GM19468 (cell line): ENCODE measurements around the gene ANKRD12.
"Not testable (repeated sequence)": the region's sequence is repeated elsewhere in the genome, so short reads cannot be mapped to it uniquely, and the experiment has no call there.

ENCODE experiments used
- ATAC-seq: cut with Tn5 transposase; IDR thresholded peaks from one replicate; pipeline ENCODE4 v1.9.1; 2021; ENCODE audit warnings: mild to moderate bottlenecking, moderate library complexity, moderate number of reproducible peaks; ENCODE audit not compliant: unreplicated experiment; ENCODE audit errors: extremely low read depth

ANKRD12 gene

DNA sequence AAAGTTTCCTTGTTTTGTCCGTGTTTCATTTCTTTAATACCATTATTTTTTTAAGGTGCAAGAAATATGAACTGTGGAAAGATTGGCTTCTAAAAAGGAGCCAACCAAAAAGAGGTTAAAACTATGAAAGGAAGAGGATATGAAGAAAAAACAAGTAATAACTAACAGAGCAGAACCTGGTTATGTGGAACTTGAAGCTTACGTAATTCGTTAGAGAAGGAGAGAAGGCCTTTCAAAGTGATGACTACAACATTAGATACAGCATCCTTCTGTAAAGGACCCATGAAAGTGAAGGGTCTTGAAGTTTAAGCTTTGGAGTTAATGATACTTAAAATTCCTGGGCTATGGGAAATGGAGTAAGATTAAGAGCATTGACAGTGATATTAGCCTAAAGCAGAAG, 84.5 kb downstream of the ANKRD12 start:
- no peak for ATAC-seq

DNA sequence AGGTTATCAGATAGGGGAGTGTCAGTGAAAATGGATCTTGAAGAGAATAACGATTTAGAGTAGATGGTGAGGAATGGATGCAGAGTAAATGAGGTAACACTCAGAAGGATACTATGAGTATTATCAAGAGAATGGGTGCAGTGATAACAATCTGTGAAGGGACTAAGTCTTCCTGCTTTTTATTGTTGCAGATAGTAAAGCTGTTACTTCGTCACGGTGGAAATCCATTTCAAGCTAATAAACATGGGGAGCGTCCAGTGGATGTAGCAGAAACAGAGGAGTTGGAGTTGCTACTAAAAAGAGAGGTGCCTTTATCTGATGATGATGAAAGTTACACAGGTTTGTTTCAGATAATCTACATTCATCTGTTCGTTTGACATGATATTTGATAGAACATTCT, 85.1 kb downstream of the ANKRD12 start:
- ATAC-seq: no peak

DNA sequence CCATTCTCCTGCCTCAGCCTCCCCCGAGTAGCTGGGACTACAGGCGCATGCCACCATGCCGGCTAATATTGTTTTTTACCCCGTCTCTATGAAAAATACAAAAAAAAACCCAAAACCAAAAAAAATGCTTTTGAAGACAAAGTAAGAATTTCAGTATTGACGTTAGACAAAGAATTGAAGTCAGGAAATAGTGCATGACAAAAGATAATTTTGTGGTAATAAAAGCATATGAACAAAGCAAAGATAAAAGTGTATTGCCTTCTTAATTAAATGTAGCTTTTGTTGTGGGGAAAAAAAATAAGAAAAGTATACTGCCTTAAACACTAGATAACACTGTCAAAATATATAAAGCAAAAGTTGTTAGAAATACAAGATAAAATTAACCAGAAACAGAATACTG, 86.8 kb downstream of the ANKRD12 start:
- ATAC-seq: no peak

DNA sequence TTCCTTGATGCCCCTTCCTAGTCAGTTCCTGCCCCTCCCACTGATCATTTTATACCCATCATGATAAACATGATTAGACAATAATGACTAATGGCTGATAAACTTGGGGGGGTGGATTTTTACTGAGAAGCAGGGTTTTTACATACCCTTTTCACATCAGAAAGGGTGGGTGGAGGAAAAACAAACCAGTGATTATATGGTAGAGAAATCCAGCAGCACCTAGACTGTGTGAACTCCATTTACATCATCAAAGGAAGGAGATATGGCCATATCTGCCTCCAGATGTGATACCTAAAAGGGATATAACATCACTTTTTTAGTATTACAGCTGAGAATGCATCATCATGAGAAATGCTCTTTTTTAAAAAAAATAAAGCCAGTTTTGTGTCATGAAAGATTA, 89.9 kb downstream of the ANKRD12 start:
- ATAC-seq: no peak

DNA sequence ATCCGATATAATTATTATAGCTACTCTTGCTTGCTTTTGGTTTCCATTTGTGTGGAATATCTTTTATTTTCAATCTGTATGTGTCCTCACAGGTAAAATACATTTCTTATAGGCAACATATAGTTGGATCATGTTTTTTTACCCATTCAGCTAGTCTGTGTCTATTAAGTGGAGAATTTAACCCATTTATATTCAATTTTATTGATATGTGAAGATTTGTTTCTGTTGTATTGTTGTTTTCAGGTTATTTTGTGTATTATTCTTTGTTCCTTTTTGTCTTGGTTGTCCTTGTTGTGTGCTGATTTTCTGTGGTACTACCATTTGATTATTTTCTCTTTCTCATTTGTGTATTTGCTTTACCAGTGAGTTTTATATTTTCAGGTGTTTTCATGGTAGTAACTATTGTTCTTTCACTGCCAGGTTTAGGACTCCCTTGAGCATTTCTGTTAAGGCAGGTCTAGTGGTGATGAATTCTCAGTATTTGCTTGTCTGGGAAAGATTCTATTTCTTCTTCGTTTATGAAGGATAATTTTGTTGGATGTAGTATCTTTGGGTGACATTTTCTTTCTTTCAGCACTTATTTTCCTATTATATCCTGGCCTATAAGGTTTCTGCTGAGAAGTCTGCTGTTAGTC, 95.4 kb downstream of the ANKRD12 start:
- ATAC-seq: no peak

DNA sequence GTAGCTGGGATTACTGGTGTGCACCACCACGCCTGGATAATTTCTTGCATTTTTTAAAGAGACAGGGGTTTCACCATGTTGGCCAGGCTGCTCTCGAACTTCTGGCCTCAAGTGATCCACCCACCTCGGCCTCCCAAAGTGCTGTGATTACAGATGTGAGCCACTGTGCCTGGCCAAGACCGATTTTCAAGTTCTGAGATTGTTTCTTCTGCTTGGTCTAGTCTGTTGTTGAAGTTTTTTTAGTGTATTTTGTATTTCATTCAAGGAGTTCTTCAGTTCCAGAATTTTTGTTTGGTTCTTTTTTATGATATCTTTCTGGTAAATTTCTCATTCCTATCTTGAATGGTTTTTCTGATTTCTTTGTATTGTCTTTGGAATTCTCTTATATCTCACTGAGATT, 96.4 kb downstream of the ANKRD12 start:
- no peak for ATAC-seq

DNA sequence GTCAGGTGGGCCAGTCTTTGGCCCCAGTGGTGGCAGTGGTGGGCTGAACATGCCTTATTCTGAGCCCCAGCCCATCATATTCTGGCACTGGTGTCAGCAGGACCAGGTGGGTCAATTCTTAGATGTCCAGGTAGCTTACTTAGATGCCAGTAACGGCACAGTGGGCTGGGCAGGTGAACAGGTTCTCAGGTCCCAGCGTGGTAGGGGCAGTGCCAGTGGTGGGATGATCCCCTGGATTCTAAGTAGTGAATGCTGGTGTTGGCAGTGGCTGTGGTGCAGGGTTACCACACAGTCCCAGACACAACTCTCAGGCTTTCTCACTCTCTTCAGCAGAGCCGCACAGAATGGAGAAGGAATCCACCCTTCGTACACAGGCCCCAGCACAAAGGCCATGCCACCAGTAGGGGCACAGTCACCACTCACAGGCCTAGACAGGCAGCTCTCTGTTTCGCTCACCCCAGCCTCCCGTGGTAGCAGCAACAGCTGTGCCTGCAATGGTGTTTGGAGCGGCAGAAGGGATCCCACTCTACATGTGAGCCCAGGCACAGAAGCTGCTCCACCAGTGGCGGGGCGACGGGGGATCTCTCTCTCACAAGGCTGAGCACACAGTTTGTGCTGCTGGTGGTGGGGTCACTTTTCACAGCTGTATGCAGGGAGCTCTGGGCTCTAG, 97.3 kb downstream of the ANKRD12 start:
- no peak for ATAC-seq

DNA sequence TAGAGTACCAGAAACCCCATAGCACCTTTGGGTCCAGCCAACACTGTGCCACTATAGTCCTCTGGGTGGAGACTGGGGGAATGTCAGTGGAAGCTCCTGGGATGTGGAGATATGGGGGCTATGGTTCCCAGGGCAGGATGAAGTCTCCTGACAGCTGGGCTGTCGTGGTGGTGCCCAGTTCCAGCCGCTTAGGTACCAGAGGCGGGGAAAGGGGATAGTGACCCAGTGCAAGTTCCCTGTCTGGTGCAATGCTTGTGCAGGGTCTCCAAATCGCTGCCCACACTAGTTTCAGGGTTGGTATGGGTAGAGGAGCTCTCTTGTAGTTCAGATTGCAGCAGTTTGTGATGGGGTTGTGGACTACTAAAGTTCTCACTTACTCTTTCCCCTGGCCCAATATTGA, 97.9 kb downstream of the ANKRD12 start:
- no peak for ATAC-seq

DNA sequence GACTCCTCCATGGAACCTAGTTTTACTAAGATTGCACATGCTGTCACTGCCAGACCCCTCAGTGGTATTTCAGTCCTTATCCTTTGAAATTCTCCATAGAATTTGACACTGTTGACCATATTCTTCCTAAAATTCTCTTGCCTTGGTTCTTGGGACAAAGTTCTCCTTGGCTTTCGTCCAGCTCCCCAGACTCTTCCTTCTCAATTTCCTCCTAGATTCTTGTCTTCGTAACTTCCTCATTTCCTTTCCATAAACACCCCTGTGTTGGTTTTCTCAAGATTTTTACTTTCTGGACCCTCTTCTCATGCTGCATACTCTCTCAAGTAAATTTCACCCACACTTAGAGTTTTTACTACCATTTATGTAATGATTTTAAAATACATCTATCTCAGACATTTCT, 101.4 kb downstream of the ANKRD12 start:
- ATAC-seq: no peak

DNA sequence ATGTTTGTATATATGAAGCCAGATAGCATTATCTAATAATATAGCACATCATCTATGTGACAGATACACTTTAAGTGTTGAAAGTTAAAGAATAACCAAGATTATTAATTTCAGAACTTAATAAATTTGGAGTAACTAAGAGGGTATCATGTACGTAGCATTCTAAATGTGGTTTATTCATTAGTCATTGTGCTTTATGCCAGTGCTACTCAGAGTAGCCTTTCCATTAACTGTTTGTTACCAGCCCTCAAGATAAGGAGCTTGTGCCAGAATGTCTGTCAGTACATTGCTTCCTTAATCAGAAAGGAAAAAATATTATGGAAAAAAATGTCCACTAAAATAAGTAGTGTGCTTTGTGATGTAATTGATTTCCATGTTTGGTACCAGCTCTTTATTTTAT, 103.1 kb downstream of the ANKRD12 start:
- ATAC-seq: no peak

DNA sequence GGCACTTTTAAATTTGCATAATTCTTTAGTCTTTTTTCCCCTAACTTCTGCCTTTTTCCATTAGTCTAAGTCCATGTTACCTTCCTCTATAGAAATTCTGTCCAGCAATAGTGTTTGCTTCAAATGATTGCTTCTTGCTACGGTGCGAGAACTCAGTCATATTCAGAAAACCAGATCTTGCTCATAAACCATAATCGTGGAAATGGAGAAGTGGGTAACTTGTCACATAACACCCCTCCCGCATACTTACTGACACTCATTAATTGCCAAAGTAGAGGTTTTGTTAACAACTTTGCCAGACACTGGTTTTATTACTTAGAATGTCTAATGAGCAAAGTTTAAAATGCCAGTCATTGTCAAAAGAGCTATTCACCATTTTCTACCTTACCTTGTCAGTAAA, 103.7 kb downstream of the ANKRD12 start:
- no peak for ATAC-seq

DNA sequence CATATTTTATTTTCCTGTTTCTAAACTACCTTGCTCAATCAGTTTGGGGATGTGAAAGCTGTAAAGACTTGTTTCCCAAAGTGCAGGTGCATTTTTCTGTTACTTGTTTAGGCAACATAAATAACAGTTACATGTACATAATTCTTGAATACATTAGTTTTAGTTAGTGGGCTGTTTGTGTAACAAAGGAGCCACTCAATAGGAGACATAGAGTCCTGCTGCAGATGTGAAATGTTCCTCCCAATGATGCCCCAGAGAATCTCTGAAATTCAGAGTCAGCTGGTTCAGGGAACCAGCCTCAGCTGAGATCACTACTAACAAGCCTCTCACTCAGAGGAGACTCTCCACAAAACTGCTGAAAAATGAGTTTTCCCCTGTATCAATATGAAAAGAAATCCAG, 106.4 kb downstream of the ANKRD12 start:
- no peak for ATAC-seq

DNA sequence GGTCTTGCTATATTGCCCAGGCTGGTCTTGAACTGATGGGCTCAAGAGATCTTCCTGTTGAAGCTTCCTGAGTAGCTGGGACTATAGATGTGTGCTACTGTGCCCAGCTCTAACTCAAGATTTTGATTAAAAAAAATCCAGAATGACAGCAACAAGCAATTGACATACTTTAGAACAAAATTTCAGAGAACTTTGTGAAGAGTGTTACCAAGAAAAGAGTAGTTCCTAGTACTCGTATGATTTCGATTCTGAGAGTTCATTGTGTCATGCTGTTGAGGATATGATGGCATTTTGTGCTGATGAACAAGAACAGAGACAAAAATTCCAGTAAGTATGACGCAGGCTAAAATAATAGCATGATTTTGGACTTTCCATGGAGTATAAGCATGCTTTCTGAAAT, 107.8 kb downstream of the ANKRD12 start:
- no peak for ATAC-seq

DNA sequence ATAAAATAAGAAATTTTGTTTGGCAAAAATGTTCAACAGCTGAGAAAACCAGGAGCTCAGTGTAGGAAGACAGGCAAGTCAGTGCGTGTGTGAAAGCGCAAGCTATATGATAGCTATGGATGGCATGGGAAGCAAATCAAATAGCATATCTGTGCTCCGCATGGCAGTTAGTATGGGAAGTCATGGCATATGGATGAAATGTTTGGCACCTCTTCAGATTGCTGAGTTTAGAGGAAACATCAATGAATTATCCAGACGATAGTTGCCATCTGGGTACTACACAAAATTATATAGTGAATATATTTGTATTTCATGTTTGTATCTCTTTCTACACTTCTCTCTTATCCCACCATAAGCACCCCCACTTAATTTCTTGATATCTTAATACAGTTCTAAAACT, 112.1 kb downstream of the ANKRD12 start:
- no peak for ATAC-seq

DNA sequence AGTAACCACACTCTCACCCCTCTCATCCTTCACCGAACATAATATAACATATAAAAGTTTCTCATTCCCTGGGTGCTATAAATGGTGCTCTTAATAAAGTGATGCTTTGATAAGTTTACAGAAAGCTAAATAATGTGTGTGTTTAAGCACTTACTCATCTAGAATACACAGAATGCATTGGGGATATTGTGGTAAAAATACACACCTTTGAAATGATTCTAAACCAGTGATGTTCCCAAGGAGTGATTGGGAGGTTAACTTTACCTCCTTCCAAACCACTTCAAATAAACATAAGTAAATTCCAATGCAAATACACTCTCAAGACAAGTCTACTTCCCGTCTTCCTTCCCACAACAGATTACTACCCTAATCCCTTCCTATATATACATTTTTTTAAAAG, 112.7 kb downstream of the ANKRD12 start:
- ATAC-seq: no peak

DNA sequence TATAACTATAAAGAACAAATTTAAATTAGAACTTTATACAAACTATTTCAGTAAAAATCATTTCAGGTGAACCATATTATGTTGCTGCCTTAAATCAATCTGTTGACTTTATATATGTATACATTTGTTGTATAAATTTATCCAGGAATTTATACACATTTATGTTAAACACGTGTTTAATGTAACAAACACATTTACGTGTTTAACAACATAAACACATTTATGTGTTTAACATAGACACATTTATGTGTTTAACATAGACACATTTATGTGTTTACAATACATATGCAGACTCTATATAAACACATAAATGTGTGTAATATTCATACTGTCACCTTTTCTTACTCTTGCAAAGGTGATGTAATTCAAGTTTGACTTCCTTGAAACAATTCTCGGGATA, 122.6 kb downstream of the ANKRD12 start:
- ATAC-seq: no peak

DNA sequence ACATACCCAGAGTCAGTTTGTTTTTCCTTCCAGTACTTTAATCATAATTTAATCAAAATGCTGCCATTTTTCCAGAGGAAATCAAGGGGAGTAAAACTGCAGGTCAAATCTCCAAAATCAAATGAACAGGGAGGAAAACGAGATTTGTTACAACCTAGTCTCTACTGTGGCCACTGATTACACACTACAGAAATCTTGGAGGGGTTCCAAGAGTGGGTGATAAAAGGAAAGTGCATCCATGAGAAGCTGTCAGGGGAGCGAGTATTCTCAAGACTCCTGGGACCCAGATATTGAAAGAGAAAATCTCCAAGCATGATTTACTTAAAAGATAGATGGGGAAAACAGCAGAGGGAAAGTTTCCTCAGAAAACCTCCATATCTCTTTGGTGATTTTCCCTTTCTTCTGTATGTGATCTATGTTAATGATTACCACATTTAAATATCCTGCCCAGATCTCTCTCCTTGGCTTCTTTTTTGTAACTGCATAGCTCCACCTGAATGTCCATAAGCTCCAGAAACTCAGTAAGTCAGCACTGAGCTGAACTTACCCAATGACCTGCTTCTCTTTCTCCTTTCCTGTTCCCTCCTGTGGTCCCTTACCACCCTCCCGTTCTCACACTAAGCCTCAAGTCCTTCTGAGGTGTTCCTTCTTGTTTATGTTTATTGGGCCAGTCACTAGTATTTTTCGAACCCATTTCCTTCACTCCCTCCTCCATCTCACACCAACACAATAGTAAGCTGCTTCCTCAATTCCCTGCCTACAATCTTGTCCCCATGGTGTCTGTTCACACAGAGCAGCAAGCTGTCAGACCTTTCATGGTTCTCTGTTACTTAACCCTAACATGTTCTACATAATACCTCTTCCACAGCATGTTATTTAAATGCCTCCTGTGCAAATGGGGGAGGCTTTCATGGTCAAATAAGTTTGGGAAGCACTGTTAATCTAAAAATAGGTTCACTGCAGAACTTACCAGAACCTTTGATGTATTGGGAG, 124.1 kb downstream of the ANKRD12 start:
- no peak for ATAC-seq

DNA sequence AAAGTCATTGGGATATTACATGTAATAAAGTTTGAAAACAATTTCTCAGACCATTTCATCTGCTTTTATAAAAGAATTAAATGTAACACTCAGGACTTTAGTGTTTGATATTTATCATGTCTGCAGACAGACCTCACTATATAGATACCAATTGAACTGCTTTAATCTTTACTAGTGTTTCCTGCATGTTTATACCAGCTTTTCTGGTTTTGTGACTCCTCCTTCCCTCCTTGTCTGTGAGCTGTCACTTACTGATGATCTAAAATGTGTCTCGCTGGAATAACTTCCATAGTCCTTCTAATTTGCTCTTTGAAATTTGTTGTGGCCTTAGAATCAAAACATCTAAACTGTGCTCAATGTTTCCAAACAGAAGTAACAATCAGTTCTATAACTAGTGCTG, 126.7 kb downstream of the ANKRD12 start:
- no peak for ATAC-seq

DNA sequence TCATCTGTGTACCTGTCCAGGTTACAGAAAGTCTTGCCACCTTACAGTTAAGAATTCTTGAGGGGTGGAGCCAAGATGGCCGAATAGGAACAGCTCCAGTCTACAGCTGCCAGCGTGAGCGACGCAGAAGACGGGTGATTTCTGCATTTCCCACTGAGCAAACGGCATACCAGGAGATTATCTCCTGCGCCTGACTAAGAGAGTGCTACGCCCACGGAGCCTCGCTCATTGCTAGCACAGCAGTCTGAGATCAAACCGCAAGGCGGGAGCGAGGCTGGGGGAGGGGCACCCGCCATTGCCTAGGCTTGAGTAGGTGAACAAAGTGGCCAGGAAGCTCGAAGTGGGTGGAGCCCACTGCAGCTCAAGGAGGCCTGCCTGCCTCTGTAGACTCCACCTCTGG, 128.2 kb downstream of the ANKRD12 start:
- ATAC-seq: not testable (repeated sequence)

DNA sequence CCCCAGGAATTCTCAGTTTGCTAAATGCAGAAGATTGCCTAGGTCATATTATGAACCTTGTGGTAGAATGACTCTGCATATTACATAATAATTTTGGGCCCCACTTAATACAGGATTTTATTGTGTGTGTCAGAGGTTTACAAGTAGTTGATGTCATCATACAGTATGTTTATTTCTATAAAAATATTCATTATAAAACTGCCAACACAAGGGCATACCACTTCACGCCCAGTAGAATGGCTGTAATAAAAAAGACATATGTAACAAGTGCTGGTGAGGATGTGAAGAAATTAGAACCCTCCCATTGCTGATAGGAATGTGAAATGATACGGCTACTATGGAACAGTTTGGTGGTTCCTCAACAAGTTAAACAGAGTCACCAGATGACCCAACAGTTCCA, 136.6 kb downstream of the ANKRD12 start:
- no peak for ATAC-seq

DNA sequence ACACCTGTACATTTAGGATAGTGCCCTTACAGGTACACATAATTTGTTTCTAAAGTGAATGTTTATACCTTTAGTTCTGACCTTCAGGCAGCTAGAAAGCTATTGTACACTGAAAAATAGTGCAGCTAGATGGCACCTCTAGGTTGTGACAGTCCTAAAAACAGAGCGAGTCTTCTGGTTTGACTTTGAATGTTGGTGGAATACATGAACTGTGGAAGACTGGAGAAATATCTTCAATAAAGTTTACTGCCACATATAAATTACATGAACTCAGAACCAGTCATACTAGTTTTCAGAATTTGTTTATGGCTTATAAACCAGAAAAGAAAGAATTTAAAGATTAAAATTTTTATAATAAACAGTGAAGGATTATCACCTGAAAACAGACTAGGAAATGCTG, 139.3 kb downstream of the ANKRD12 start:
- ATAC-seq: no peak
